ENCODE measurements around the gene ZNF79. TPM values are rescaled to one million over a fixed set of nuclear protein-coding genes. Genes with fewer than 3 reads are reported as not detected.

Gene ZNF79
- total and polyA plus RNA-seq, 2 of the 8 experiments (the other 6 are each of a cell fraction or from before 2014, with no cell fraction given), result 2.4 to 7.4 TPM

GRCh38 chr9:127405344-127406125 is 18.6 kb upstream of the ZNF79 start:
- H3K4me3 ChIP-seq (ENCODE audit: extremely low read depth in 1 of 4, insufficient read depth in 2 of 4, low read depth in 3 of 4, low read length in 4 of 4), result no peak overlapping the region
- no peaks in the 10 kb centered on the region; the same call in 1 of the 2 replicates for H3K79me1 ChIP-seq (ENCODE audit: low read depth, low read length)
- H3K36me3 ChIP-seq (ENCODE audit: control insufficient read depth in 2 of 4, insufficient read depth in 4 of 4, low read length in 3 of 4), result peaks cover 4 to 13% (median 6%) of the 10 kb centered on the region in 4 experiments; a peak in 6 of 8 replicates
- ChIA-PET POLR2A (ENCODE audit: partially characterized antibody) (interaction anchor here (1.5 to 3.0 kb wide), 4 partner anchors 8 to 45 kb away, joined by 5 to 12 read pairs (median 6); partner anchors contain the start of genes LRSAM1, RPL12 and SLC2A8), CTCF (ENCODE audit: partially characterized antibody) (interaction anchor here (0.6 to 2.9 kb wide), 7 partner anchors 8 to 191 kb away, joined by 3 to 10 read pairs (median 4); partner anchors contain the start of gene SLC2A8)
- no peak overlapping the region for H4K8ac ChIP-seq (ENCODE audit: extremely low read depth, insufficient read depth, low read length)
- H3K27me3 ChIP-seq (replicated peaks in 1 of 4; ENCODE audit: control insufficient read depth in 3 of 4, extremely low read depth in 1 of 4, insufficient read depth in 3 of 4, low read length in 3 of 4), result no peaks in the 10 kb centered on the region
- peaks cover 0 to 9% of the 10 kb centered on the region in 2 experiments for H4K20me1 ChIP-seq (replicated peaks in 1 of 2; ENCODE audit: control insufficient read depth in 1 of 2, insufficient read depth in 2 of 2, low read length in 2 of 2)
- H3K27ac ChIP-seq (ENCODE audit: low read depth, low read length), result no peak overlapping the region
- no peak overlapping the region for H3K14ac ChIP-seq (ENCODE audit: insufficient read length)
- H3K23ac ChIP-seq (ENCODE audit: insufficient read length), result no peak overlapping the region
- no peak overlapping the region for H4K91ac ChIP-seq (replicated peaks; ENCODE audit: insufficient read length, low read length)
- WGBS, 2 experiments (ENCODE audit: extremely low coverage in 1 of 2, insufficient coverage in 1 of 2, insufficient read length in 1 of 2, insufficient replicate concordance in 2 of 2, low coverage in 1 of 2, low lambda C conversion rate in 2 of 2, missing lambda C conversion rate in 1 of 2), result 92% methylated on average over 19 of the region's 20 CpGs; no CpG with 5 or more reads in 1 of the 2 experiments
- no peak overlapping the region for H2AFZ ChIP-seq (ENCODE audit: low read length)
- H2BK15ac ChIP-seq (ENCODE audit: low read length), result no peak overlapping the region
- no peak overlapping the region for H3K18ac ChIP-seq (ENCODE audit: extremely low read depth, low read length)
- H2BK20ac ChIP-seq (ENCODE audit: low read length), result no peak overlapping the region
- no peak overlapping the region; the same call in 1 of the 2 replicates for H2BK5ac ChIP-seq (ENCODE audit: low read depth, low read length)
- no peaks in the 10 kb centered on the region for H3K23me2 ChIP-seq (ENCODE audit: low read depth, low read length)
- 0 out of 4 replicates have a peak, but pooled peaks cover 0 to 2% of the 10 kb centered on the region in 2 experiments for H3K79me2 ChIP-seq (ENCODE audit: control insufficient read depth in 1 of 2, insufficient read depth in 2 of 2, low read length in 2 of 2)
- H4K5ac ChIP-seq (ENCODE audit: insufficient read length, low read depth, low read length), result no peak overlapping the region
- no peak overlapping the region for H3K4me2 ChIP-seq (ENCODE audit: insufficient read depth in 1 of 2, low read depth in 2 of 2, low read length in 2 of 2)
- H2AK5ac ChIP-seq (ENCODE audit: low read depth, low read length), result no peak overlapping the region
- no peak overlapping the region for H3K56ac ChIP-seq (replicated peaks; ENCODE audit: insufficient read length, low read depth, low read length)
- no peaks in the 10 kb centered on the region for H3K4me1 ChIP-seq (replicated peaks in 1 of 4; ENCODE audit: control insufficient read depth in 3 of 4, insufficient read depth in 4 of 4, low read length in 3 of 4)
- no peak for FAIRE-seq
- no peak overlapping the region for H2BK120ac ChIP-seq (replicated peaks; ENCODE audit: low read depth, low read length)
- H3K9me3 ChIP-seq (ENCODE audit: insufficient read depth in 2 of 2, low read depth in 1 of 2, low read length in 1 of 2), result no peaks in the 10 kb centered on the region
- H2BK12ac ChIP-seq (ENCODE audit: low read depth, low read length), result no peak overlapping the region
- H3K9ac ChIP-seq (replicated peaks in 1 of 4; ENCODE audit: extremely low read depth in 1 of 4, low read depth in 3 of 4, low read length in 3 of 4), result no peak overlapping the region
- DNase-seq (ENCODE audit: low read depth in 1 of 2, low spot score in 2 of 2), result no peak
- H3K4ac ChIP-seq (replicated peaks; ENCODE audit: insufficient read length, low read depth, low read length), result no peak overlapping the region
- TF ChIP-seq EZH2 (IDR thresholded peaks at IDR 0.05; ENCODE audit: low read depth, low read length, severe bottlenecking) (no peak), JUND (IDR thresholded peaks at IDR 0.05; ENCODE audit: low read length) (no peak), TCF12 (IDR thresholded peaks at IDR 0.05; ENCODE audit: low read depth, low read length) (no peak), ASH2L (IDR thresholded peaks at IDR 0.05; ENCODE audit: low read length) (no peak), POLR2A (IDR thresholded peaks at IDR 0.05; ENCODE audit: control extremely low read depth in 1 of 2, low read depth in 2 of 2, low read length in 2 of 2) (no peak), BRCA1 (IDR thresholded peaks at IDR 0.05; ENCODE audit: low read depth, low read length) (no peak), POLR2AphosphoS5 (IDR thresholded peaks at IDR 0.05; ENCODE audit: low read depth, low read length) (no peak), SUZ12 (IDR thresholded peaks at IDR 0.05; ENCODE audit: low read length) (no peak), KDM5A (IDR thresholded peaks at IDR 0.05; ENCODE audit: low read length) (no peak), BACH1 (IDR thresholded peaks at IDR 0.05; ENCODE audit: low read length) (no peak), RAD21 (IDR thresholded peaks at IDR 0.05 in 1 of 2, conservative IDR thresholded peaks at IDR 0.05 in 1 of 2; ENCODE audit: low read depth in 2 of 2, low read length in 2 of 2) (no peak), TAF7 (optimal IDR thresholded peaks at IDR 0.05; ENCODE audit: borderline replicate concordance, low read depth, low read length) (no peak), GABPA (IDR thresholded peaks at IDR 0.05; ENCODE audit: borderline replicate concordance, insufficient read depth, low read length) (no peak)

Measured in H1 (cell line).